SK-N-SH treated with all-trans-retinoic acid at 6 μM for 48 hours (cell line): ENCODE measurements around the gene CRIP1.

Source experiments
- ATAC-seq: fragments of 200-7000 bp; cut with Tn5 transposase; 3 replicates; pipeline ENCODE4 v1.9.1; 2020; ENCODE audit warnings: mild to moderate bottlenecking, moderate library complexity
- ARNTL ChIP-seq: fragments of 450-650 bp; formaldehyde crosslinking; IDR thresholded peaks from 2 replicates; pipeline ENCODE4 v1.5.0; 2020; ENCODE audit warnings: low read depth, mild to moderate bottlenecking, moderate library complexity, borderline replicate concordance
- BACH2 ChIP-seq: fragments of 250-450 bp; sonication (Bioruptor Pico); IDR thresholded peaks from 2 replicates; pipeline ENCODE4 v1.9.0; 2021; ENCODE audit warnings: mild to moderate bottlenecking, borderline replicate concordance
- CREB5 ChIP-seq: fragments of 250-450 bp; sonication (Bioruptor Pico); IDR thresholded peaks from 2 replicates; pipeline ENCODE4 v1.5.1; 2020; ENCODE audit warnings: low read depth, mild to moderate bottlenecking, moderate library complexity
- CSDC2 ChIP-seq: fragments of 250-450 bp; sonication (Bioruptor Pico); IDR thresholded peaks from 2 replicates; pipeline ENCODE4 v1.5.0; 2020; ENCODE audit warnings: mild to moderate bottlenecking, moderate library complexity
- CSRNP3 ChIP-seq: fragments of 250-450 bp; sonication (Bioruptor Pico); IDR thresholded peaks from 2 replicates; pipeline ENCODE4 v1.5.1; 2021; ENCODE audit warnings: mild to moderate bottlenecking, moderate library complexity
- ISL1 ChIP-seq: fragments of 250-450 bp; sonication (Bioruptor Pico); IDR thresholded peaks from 2 replicates; pipeline ENCODE4 v2.1.2; 2022; ENCODE audit warnings: mild to moderate bottlenecking, moderate library complexity
- POU6F1 ChIP-seq: fragments of 250-450 bp; sonication (Bioruptor Pico); IDR thresholded peaks from 2 replicates; pipeline ENCODE4 v1.8.0; 2021; ENCODE audit warnings: low read depth, mild to moderate bottlenecking, moderate library complexity, borderline replicate concordance
- PPARA ChIP-seq: fragments of 250-450 bp; sonication (Bioruptor Pico); IDR thresholded peaks from 2 replicates; pipeline ENCODE4 v1.5.0; 2020; ENCODE audit warnings: mild to moderate bottlenecking, borderline replicate concordance
- RARB ChIP-seq: fragments of 250-450 bp; sonication (Bioruptor Pico); IDR thresholded peaks from 2 replicates; pipeline ENCODE4 v1.8.0; 2021; ENCODE audit warnings: mild to moderate bottlenecking, moderate library complexity
- SNAI2 ChIP-seq: fragments of 250-450 bp; sonication (Bioruptor Pico); IDR thresholded peaks from 2 replicates; pipeline ENCODE4 v1.5.0; 2020; ENCODE audit warnings: mild to moderate bottlenecking, moderate library complexity
- TCF4 ChIP-seq: fragments of 250-450 bp; sonication (Bioruptor Pico); IDR thresholded peaks from 2 replicates; pipeline ENCODE4 v1.8.0; 2021; ENCODE audit warnings: mild to moderate bottlenecking, moderate library complexity, borderline replicate concordance
- TOX ChIP-seq: fragments of 250-450 bp; sonication (Bioruptor Pico); IDR thresholded peaks from 2 replicates; pipeline ENCODE4 v1.8.0; 2021; ENCODE audit warnings: mild to moderate bottlenecking, moderate library complexity, borderline replicate concordance
- TSHZ2 ChIP-seq: fragments of 250-450 bp; sonication (Bioruptor Pico); IDR thresholded peaks from 2 replicates; pipeline ENCODE4 v1.5.0; 2020; ENCODE audit warnings: mild to moderate bottlenecking, moderate library complexity
- ZC3H10 ChIP-seq: fragments of 250-450 bp; sonication (Bioruptor Pico); IDR thresholded peaks from 2 replicates; pipeline ENCODE4 v1.5.1; 2021; ENCODE audit warnings: mild to moderate bottlenecking, moderate library complexity
- ZFP3 ChIP-seq: fragments of 250-450 bp; sonication (Bioruptor Pico); IDR thresholded peaks from 2 replicates; pipeline ENCODE4 v1.5.0; 2020; ENCODE audit warnings: mild to moderate bottlenecking, moderate library complexity
- ZNF565 ChIP-seq: fragments of 450-650 bp; formaldehyde crosslinking; conservative IDR thresholded peaks from 2 replicates; pipeline ENCODE4 v1.5.0; 2020; ENCODE audit warnings: low read depth, mild to moderate bottlenecking, moderate library complexity
- ZNF8 ChIP-seq: fragments of 450-650 bp; formaldehyde crosslinking; IDR thresholded peaks from 2 replicates; pipeline ENCODE4 v1.5.0; 2020; ENCODE audit warnings: mild to moderate bottlenecking, moderate library complexity

Gene CRIP1

GRCh38 chr14:105499256-105500035, 12.8 kb downstream of the CRIP1 start:
- TF ChIP-seq ZNF565 (CRISPR knock-in tag) (no peak), ISL1 (CRISPR knock-in tag) (no peak), POU6F1 (CRISPR knock-in tag) (no peak), ZNF8 (CRISPR knock-in tag) (no peak), ZFP3 (CRISPR knock-in tag) (no peak), TSHZ2 (CRISPR knock-in tag) (no peak), ARNTL (CRISPR knock-in tag) (no peak), PPARA (CRISPR knock-in tag) (no peak), BACH2 (CRISPR knock-in tag) (no peak), SNAI2 (CRISPR knock-in tag) (no peak), TCF4 (no peak), CSRNP3 (no peak), ZC3H10 (CRISPR knock-in tag) (no peak), TOX (CRISPR knock-in tag) (no peak)
- no peak for ATAC-seq

GRCh38 chr14:105500036-105500725, 13.5 kb downstream of the CRIP1 start:
- no peak for ATAC-seq
- no peak for TF ChIP-seq SNAI2 (CRISPR knock-in tag)
- TF ChIP-seq RARB (CRISPR knock-in tag): no peak
- TF ChIP-seq CSDC2 (CRISPR knock-in tag): no peak
- TF ChIP-seq TCF4: no peak
- no peak for TF ChIP-seq CSRNP3
- no peak for TF ChIP-seq ZNF565 (CRISPR knock-in tag)
- no peak for TF ChIP-seq CREB5 (CRISPR knock-in tag)
- TF ChIP-seq POU6F1 (CRISPR knock-in tag): no peak

- no peak for ATAC-seq
- no peak for TF ChIP-seq ZNF565 (CRISPR knock-in tag)
- no peak for TF ChIP-seq ISL1 (CRISPR knock-in tag)
- no peak for TF ChIP-seq CSRNP3
- no peak for TF ChIP-seq CREB5 (CRISPR knock-in tag)
Observed at GRCh38 chr14:105500726-105501101, 14.0 kb downstream of the CRIP1 start.
